Measurements from ENCODE around the gene APOB.
"Not testable (repeated sequence)": the region's sequence is repeated elsewhere in the genome, so short reads cannot be mapped to it uniquely, and the experiment has no call there.

The APOB gene

DNA sequence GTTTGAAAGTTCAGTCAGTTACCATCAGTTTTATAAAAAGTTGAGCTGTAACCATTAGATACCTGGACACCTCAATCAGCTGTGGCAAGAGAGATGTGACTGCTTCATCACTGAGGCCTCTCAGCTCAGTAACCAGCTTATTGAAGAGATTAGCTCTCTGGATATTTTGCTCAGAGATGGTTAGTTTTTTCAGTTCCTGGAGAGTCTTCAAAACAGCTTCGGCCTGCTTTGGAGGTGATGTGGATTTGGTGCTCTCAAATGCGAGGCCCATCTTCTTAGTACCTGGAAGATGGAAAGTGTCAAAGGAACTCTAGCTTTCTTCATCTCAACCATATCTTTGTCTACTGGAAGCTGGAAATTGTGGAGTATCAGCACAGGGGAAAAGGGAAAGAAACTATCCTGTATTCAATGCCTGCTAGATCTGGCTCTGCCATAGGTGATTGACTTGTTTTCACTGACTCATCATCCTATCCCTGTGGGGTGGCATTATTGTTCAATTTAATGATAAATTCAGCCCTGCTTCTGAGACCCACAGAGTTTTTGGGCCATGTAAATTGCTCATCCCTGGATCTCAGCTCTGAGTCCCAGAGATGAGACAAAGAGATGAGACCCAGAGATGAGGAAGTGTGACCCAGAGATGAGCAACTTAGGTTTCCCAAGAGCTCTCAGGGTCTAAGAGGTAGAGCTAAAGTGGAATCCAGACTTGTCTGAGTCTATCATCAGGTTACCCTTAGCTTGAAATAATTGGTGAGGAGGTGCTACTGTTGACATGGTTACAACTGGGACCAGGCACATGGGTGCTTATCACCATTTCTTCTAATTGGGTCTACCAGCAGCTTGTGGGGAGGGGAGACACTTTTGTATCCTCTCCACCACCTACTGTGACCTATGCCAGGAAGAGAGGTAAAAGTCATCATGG is 10.4 kb downstream of the APOB start:
- no peak for DNase-seq

DNA sequence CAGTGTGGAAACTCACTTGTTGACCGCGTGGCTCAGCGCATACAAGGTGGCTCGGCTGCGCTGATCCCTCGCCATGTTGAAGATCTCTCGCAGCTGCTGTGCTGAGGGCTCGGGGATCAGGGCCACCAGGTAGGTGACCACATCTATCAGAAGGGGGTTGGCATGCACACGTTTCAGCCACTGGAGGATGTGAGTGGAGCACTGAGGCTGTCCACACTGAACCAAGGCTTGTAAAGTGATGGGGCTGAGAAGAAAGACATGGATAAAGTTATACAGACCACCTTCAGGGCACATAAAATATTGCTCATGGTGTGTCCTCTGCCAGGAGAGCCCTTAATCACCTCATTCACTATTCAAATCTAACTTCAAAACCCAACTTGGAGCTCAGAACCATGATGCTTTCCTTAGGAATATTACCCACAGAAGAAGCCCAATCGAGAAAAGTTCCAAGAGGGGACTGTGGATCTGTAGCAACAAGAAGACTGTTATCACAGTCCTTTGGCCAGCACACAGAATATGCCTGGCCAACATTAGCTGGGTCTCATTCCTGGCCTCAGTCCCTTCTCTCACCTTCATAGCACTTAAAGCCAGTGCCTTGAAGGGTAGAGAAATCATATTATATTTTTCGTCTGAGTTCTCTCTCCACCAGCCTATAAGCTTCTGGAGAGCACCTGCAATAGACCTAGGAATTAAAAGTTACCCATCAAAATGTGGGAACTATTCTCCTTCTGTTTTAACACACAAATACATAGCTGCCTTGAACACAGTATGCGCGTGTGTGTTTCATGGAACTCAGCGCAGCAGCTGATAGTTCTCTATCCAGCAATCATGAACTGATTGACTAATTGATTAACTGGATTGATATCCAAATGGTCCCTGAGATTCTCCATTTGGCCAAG is 11.3 kb downstream of the APOB start:
- no peak for DNase-seq

DNA sequence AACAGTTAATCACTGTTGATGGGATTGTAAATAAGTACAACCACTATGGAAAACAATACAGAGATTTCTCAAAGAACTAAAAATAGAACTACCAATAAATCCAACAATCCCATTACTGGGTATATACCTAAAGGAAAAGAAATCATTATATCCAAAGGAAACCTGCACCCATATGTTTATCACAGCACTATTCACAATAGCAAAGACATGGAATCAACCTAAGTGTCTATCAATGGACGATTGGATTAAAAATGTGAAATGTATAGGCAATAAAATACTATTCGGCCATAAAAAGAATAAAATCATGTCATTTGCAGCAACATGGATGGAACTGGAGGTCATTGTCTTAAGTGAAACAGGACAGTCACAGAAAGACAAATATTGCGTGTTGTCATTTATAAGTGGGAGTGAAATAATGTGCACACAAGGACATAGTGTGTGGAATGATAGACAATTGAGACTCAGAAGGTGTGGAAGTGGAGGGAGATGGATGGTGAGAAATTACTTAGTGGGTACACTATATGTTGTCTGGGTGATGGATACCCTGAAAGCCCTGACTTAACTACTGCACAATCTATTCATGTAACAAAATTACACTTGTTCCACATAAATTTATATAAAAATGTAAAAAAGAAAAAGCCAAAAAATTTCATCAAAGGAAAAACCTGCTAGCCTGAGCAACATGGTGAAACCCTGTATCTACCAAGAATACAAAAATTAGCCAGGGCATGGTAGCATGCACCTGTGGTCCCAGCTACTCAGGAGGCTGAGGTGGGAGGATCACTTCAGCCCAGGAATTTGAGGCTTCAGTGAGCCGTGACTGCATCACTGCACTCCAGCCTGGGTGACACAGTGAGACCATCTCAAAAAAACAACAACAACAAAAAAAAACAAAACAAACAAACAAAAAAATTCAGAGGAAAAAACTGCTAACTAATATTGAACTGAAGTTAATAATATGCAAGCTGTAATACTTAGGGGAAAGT is 12.6 kb downstream of the APOB start:
- no peak for DNase-seq

DNA sequence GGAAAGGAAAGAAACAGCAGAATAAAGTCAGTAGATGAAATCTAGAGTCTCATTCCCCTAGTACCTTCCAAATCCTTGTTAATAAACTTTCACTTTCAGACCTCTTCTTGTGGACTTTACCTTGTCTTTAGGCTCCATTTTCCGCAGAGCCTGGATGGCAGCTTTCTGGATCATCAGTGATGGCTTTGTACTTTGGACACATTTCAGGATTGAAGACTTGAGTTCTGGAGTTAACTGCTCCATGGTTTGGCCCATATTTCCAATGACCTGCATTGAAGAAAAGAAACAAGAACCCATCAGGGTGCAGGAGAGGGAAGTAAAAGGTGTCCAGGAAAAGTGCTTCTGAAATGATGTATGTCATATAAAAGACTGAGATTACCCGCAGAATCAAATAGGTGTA is 14.4 kb downstream of the APOB start:
- no peak for DNase-seq

- not testable (repeated sequence) for DNase-seq
Observed at GRCh38 chr2:21028951-21029350, 14.9 kb downstream of the APOB start.

DNA sequence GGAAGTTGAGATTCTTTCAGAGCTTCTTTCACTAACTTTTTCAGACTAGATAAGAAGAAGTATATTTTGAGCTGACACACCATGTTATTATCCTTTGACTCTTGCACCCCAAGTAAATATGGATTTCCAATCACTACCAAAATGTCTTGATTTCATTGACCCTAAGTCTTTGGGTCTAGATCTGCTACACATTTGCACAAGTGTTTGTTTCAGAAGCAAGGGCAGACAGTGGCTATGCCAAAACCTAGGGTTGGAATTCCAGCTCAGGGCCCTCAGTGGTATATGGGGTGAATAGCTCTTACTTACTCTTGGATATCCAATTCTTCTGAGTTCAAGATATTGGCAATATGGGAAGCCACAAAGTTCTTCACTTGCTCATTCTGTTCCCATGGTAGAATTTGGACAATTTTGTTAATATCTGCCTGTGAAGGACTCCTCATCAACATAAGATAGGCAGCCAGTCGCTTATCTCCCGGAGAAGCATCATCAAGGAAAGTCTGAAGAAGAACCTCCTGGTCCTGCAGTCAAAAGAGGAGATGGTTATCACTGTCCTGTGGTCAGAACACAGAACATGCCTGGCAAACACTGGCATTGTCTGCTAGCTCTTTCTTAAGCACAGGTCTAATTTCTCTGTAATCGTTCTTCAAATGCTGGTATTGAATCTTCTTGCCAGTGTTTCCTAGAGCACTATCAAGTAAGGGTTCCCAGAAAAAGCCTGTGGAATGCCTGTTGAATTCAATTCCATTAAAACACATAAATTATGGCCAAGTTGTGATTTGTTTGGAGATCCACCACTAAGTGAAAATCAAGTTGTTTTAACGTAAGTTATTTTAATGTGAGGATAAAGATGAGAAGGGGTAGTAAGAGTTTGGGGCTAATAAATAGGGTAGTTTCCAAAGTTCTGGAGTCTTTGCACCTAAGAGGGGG is 15.6 kb downstream of the APOB start:
- no peak for DNase-seq

GRCh38 chr2:21026479-21027282 is 17.2 kb downstream of the APOB start:
- DNase-seq, result no peak

GRCh38 chr2:21025690-21026478 is 18.0 kb downstream of the APOB start:
- DNase-seq, result no peak

DNA sequence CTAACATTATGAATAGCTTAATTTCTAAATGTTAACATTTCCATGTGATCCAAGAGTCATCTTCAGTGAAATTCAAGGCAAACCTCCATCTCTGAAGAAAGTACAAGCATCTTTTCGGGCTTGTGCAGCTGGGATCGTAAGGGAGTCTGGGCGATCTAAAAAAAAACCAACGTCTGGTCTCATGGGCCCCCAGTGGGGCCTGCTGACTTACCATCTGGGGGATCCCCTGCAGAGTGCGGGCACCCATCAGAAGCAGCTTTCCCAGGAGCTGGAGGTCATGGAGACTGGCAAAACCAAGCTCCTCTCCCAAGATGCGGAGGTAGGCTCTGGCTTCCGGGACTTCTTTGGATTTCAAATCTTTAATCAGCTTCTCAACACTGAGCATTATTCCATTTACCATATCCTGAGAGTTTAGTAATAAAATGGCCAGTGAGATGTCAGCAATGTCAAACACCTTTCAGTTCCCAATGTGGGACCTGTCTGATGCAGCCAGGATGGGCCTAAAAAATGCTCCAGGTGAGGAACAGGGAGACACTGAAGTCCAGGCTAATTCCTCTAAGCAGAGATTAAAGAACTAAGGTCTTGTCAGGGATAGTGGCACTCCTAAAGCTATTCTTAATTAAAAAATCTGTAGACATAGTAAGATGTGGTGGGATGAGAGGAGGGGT is 19.0 kb downstream of the APOB start:
- no peak for DNase-seq

DNA sequence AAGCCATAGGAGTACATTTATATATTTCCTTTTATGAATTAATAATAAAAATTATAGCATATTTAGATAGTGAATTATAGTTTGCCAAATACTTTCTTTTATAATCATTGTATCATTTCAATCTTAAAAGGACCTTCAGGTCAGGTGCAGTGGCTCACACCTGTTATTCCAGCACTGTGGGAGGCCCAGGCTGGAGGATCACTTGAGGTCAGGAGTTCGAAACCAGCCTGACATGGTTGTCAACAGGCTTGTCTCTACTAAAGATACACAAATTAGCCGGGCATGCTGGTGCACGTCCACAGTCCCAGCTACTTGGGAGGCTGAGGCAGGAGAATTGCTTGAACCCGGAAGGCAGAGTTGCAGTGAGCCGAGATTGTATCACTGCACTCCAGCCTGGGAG is 19.7 kb downstream of the APOB start:
- no peak for DNase-seq

- no peak for DNase-seq
Observed at GRCh38 chr2:21023419-21024181, 20.3 kb downstream of the APOB start.

- no peak for DNase-seq
Observed at GRCh38 chr2:21022792-21023367, 21.0 kb downstream of the APOB start.

DNA sequence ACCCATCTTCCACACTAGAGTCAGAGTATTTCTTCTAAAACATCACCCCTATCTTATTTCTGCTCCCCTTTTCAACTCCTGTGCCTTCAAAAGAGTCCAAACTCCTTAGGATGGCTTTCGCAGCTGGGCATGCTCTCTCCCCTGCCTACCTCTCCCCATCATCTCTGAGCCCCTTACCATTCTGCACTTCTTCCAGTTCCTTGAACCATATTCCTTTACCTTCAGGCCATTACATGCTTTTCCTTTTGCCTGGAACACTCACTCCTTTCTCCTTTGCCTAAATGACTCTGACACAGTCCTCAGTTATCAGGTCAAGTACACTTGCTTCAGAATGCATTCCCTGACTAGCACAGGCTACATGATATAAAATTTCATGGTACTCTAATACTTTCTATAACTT is 22.4 kb downstream of the APOB start:
- DNase-seq, result no peak

- no peak for DNase-seq
Observed at GRCh38 chr2:21020668-21021288, 23.1 kb downstream of the APOB start.

GRCh38 chr2:21020031-21020667 is 23.7 kb downstream of the APOB start:
- no peak for DNase-seq

DNA sequence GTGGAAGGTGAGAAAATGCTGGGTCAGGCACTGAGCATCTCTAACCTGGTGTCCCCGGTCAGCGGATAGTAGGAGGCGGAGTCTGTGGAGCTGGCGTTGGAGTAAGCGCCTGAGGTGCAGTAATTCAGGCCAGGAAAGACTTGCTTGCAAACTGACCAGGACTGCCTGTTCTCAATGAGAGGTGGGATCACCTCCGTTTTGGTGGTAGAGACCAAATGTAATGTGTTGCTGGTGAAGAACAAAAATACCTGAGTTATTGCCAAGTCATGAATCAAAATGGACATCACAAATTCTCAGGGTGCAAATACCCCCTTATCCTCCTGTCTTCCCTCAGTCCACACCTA is 24.2 kb downstream of the APOB start:
- DNase-seq, result no peak

All from NCI-H2171 (cell line).